Cerebellar nuclear complex (tissue), 1 donor: Measurements from ENCODE around the gene ROPN1L.
"Not testable (repeated sequence)": the region's sequence is repeated elsewhere in the genome, so short reads cannot be mapped to it uniquely, and the experiment has no call there.

Source experiments
- DNase-seq, 2 experiments: peaks; one replicate each; lab custom pipeline; 2025; lab: John Stamatoyannopoulos, UW

Gene ROPN1L

GRCh38 chr5:10501554-10502075 lies 59.9 kb downstream of the ROPN1L start:
- no peak for DNase-seq

GRCh38 chr5:10502130-10502529 lies 60.5 kb downstream of the ROPN1L start:
- DNase-seq = no peak

GRCh38 chr5:10502578-10502977 lies 60.9 kb downstream of the ROPN1L start:
- no peak for DNase-seq

- DNase-seq = no peak
These were observed 61.6 kb downstream of the ROPN1L start for GRCh38 chr5:10503321-10503720.

- DNase-seq = no peak
These were observed 62.5 kb downstream of the ROPN1L start for GRCh38 chr5:10503997-10504793.

- DNase-seq = no peak
These were observed 63.9 kb downstream of the ROPN1L start for GRCh38 chr5:10505517-10506095.

GRCh38 chr5:10506535-10506934 lies 64.9 kb downstream of the ROPN1L start:
- DNase-seq = no peak

- no peak for DNase-seq
These were observed 66.0 kb downstream of the ROPN1L start for GRCh38 chr5:10507575-10508096.

GRCh38 chr5:10509575-10509974 lies 67.9 kb downstream of the ROPN1L start:
- DNase-seq = no peak

- no peak for DNase-seq
These were observed 70.3 kb downstream of the ROPN1L start for GRCh38 chr5:10511741-10512640.

- DNase-seq = no peak
These were observed 72.1 kb downstream of the ROPN1L start for GRCh38 chr5:10513501-10514442.

- DNase-seq = not testable (repeated sequence)
These were observed 72.9 kb downstream of the ROPN1L start for GRCh38 chr5:10514572-10514971.
